Activated CD8-positive, alpha-beta T cell treated with anti-CD3 and anti-CD28 coated beads for 36 hours (primary cell): ENCODE data around the gene EXPH5. TPM values are rescaled to one million over a fixed set of nuclear protein-coding genes. Genes with fewer than 3 reads are reported as not detected.
A peak's percentile ranks its signal among the peaks of the same experiment; 100 is the strongest.

Experiments used
- ATAC-seq: fragments of 200-7000 bp; cut with Tn5 transposase; one replicate; pipeline ENCODE4 v1.10.0; 2021; ENCODE audit warnings: mild to moderate bottlenecking, moderate library complexity
- CTCF ChIA-PET: fragments of 350-600 bp; sonication (Branson Sonifier 250); formaldehyde crosslinking; loops from one replicate; lab custom pipeline; 2021; ENCODE audit warnings: antibody characterized with exemption; lab: Charles Lee
- POLR2A ChIA-PET: fragments of 350-600 bp; sonication (Branson Sonifier 250); formaldehyde crosslinking; loops from one replicate; lab custom pipeline; 2021; ENCODE audit warnings: antibody characterized with exemption; lab: Charles Lee
- DNase-seq: peaks from one replicate; pipeline ENCODE4 v3.0.0-alpha.2; 2020
- H3K27ac Mint-ChIP-seq: one replicate; pipeline ENCODE4 v1.8.0; 2021; ENCODE audit warnings: mild to moderate bottlenecking, mixed read lengths
- H3K27me3 Mint-ChIP-seq: one replicate; pipeline ENCODE4 v1.8.0; 2021; ENCODE audit warnings: mixed read lengths
- H3K36me3 Mint-ChIP-seq: one replicate; pipeline ENCODE4 v1.8.0; 2021; ENCODE audit warnings: low read depth, mixed read lengths
- H3K4me1 Mint-ChIP-seq: one replicate; pipeline ENCODE4 v1.8.0; 2021; ENCODE audit warnings: low read depth, mixed read lengths
- H3K4me3 Mint-ChIP-seq: one replicate; pipeline ENCODE4 v1.8.0; 2021; ENCODE audit warnings: mild to moderate bottlenecking, moderate library complexity, mixed read lengths
- H3K9me3 Mint-ChIP-seq: one replicate; pipeline ENCODE4 v1.8.0; 2021; ENCODE audit warnings: mixed read lengths
- intact Hi-C: fragments of 100-400 bp; cut with micrococcal nuclease; formaldehyde crosslinking; loops from one replicate; pipeline ENCODE4 v1.10.0; 2022
- total RNA-seq, 2 experiments: library from RNA; stranded (reverse); gene quantifications; one replicate each; pipeline ENCODE4 v1.2.3, GENCODE V29; 2021
- TF ChIP-seq, protein P1 (sequence below): fragments of 200-600 bp; IDR thresholded peaks from one replicate; pipeline ENCODE4 v1.8.0; 2022; ENCODE audit warnings: antibody characterized with exemption, mild to moderate bottlenecking

Gene EXPH5
- total RNA-seq, 2 experiments from 2014 or later: 2.9 to 4.1 TPM

DNA sequence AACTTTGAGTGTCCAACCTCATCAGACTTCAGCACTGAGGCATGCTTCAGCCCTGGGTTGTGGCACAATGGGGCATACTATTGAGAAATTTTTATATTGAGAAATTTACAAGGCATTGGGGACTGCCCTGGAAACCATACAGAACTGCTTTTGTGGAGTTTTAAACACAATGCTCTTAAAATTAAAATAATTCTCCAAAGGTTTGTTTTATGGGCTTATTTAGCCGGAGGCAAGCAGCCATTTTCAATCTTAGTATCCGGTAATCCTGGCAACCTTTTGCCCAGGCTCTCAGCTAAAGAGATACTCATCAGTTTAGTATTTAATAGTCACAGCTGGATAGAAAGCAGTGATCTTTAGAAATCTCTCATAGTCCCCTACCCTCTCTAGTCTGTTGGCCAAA lies 3.1 kb upstream of the EXPH5 start:
- no peak for DNase-seq
- Mint-ChIP-seq H3K27ac (no peak overlapping the region), H3K9me3 (no peaks in the 10 kb centered on the region), H3K4me3 (no peak overlapping the region), H3K36me3 (no peaks in the 10 kb centered on the region), H3K27me3 (peaks cover 18% of the 10 kb centered on the region), H3K4me1 (peaks cover 17% of the 10 kb centered on the region)
- CTCF ChIA-PET: interaction anchor here (1.5 kb wide), 2 partner anchors 24 to 52 kb away, joined by 3 to 5 read pairs; no protein-coding TSS in a partner anchor
- intact Hi-C loops: no loop called here
- POLR2A ChIA-PET: interaction anchor here (0.6 kb wide), 1 partner anchor 98 kb away, joined by 4 read pairs; no protein-coding TSS in a partner anchor
- no peak for ATAC-seq
- TF ChIP-seq, protein P1, sequence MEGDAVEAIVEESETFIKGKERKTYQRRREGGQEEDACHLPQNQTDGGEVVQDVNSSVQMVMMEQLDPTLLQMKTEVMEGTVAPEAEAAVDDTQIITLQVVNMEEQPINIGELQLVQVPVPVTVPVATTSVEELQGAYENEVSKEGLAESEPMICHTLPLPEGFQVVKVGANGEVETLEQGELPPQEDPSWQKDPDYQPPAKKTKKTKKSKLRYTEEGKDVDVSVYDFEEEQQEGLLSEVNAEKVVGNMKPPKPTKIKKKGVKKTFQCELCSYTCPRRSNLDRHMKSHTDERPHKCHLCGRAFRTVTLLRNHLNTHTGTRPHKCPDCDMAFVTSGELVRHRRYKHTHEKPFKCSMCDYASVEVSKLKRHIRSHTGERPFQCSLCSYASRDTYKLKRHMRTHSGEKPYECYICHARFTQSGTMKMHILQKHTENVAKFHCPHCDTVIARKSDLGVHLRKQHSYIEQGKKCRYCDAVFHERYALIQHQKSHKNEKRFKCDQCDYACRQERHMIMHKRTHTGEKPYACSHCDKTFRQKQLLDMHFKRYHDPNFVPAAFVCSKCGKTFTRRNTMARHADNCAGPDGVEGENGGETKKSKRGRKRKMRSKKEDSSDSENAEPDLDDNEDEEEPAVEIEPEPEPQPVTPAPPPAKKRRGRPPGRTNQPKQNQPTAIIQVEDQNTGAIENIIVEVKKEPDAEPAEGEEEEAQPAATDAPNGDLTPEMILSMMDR: no peak

DNA sequence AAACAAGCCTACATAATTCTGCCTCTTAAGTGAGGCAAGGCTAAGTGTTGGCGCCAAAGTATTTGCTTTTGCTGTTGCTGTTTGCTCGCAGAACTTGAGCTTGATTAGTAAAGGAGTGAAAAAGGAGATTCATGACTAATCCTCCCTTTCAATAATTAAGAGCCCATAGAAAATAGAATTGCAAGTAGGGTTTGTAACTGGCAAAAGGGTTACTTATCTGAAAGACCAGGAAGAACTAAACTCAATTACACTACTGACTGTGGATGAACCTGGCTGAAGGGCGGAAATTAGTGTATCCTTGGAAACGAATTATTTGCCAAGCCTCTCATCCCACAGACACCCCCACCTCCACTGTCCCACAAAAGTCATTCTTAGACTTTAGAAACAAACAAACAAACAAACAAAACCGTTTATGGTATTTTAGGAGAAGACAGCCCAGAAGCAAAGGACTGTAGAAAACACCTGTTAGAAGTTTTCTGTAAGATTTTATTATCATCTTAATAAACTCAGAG lies 411 bp upstream of the EXPH5 start:
- intact Hi-C loops: loop anchor here (2.0 kb wide), 1 partner anchor 127 kb away; the partner anchor contains the start of gene C11orf65
- Mint-ChIP-seq H3K27me3 (peaks cover 20% of the 10 kb centered on the region), H3K27ac (no peak overlapping the region), H3K4me3 (peak overlapping the region; percentile 90), H3K4me1 (peaks cover 17% of the 10 kb centered on the region), H3K9me3 (no peaks in the 10 kb centered on the region), H3K36me3 (no peaks in the 10 kb centered on the region)
- POLR2A ChIA-PET: interaction anchor here (1.3 to 1.6 kb wide), 2 partner anchors 18 to 24 kb away, joined by 3 read pairs; no protein-coding TSS in a partner anchor
- DNase-seq (no peak), ATAC-seq (no peak)
- CTCF ChIA-PET: no interaction called here
- TF ChIP-seq, protein P1: no peak

DNA sequence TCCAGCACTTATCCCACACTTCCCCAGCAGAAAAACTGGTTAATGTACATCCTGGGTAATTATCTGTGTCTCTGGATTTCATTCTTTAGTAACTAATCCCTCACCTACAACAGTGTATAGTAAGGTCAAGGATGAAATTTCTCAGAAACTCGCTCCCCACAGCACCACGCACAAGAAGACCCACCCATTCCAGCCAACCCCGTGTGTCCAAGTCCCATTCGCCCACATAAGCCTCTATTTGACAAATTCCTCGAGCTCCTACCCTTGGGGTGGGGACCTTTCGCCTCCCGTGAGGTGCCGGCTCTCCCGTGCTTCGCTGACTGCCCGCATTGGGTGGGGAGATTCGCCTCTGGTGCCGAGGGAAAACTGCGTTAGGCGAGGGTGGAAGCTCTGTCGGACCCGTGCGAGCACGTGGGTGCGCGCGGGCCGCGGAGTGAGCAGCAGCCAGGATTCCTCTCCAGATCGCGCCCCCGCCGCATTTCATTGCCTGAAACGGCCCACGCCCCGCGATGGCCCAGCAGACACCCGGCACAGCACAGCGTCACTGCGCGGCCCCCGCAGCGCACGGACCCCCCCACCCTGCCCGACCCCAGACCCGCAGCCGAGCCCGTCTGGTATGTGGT lies 866 bp downstream of the EXPH5 start:
- ChIA-PET POLR2A (interaction anchor here (0.7 to 1.4 kb wide), 6 partner anchors 10 to 370 kb away, joined by 3 to 4 read pairs (median 3); partner anchors contain the start of genes ATM, DDX10, NPAT and POGLUT3), CTCF (interaction anchor here (1.0 kb wide), 1 partner anchor 56 kb away, joined by 3 read pairs; no protein-coding TSS in a partner anchor)
- DNase-seq (peak; percentile 61), ATAC-seq (peak; percentile 8)
- Mint-ChIP-seq H3K4me3 (peak overlapping the region; percentile 90), H3K36me3 (no peaks in the 10 kb centered on the region), H3K27ac (peak overlapping the region; percentile 67), H3K4me1 (peaks cover 17% of the 10 kb centered on the region), H3K9me3 (no peaks in the 10 kb centered on the region), H3K27me3 (peaks cover 18% of the 10 kb centered on the region)
- TF ChIP-seq, protein P1: no peak
- intact Hi-C loops: loop anchor here (2.0 kb wide), 1 partner anchor 126 kb away; the partner anchor contains the start of gene C11orf65

DNA sequence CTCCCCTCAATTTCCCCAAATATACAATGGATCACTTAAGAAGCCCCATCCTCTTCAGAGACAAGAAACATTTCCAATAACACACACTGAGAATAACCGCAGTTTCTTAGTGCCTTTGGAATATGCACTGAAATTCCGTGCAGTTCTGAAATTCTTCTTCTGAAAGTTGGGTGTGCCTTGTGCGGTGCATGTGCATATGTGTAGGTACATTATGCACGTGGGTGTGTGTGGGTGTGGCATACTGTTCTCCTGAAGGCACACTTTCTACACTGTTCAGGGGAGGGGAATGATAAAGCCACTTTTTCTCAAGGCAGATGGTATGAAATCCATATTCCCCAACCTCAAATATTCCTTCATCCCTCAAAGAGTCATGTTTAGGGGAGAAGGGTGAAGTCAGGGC lies 1.7 kb downstream of the EXPH5 start:
- no peaks in the 10 kb centered on the region for H3K36me3 Mint-ChIP-seq
- no peak for ATAC-seq
- intact Hi-C loops: loop anchor here (2.0 kb wide), 1 partner anchor 125 kb away; the partner anchor contains the start of gene C11orf65
- no peak for DNase-seq
- TF ChIP-seq, protein P1: no peak
- peaks cover 17% of the 10 kb centered on the region for H3K27me3 Mint-ChIP-seq
- POLR2A ChIA-PET: no interaction called here
- no peak overlapping the region for H3K27ac Mint-ChIP-seq
- H3K4me3 Mint-ChIP-seq: peak overlapping the region; percentile 90
- CTCF ChIA-PET: no interaction called here
- no peaks in the 10 kb centered on the region for H3K9me3 Mint-ChIP-seq
- peaks cover 17% of the 10 kb centered on the region for H3K4me1 Mint-ChIP-seq

- Mint-ChIP-seq H3K4me3 (no peak overlapping the region), H3K4me1 (peaks cover 16% of the 10 kb centered on the region), H3K36me3 (no peaks in the 10 kb centered on the region), H3K27me3 (peaks cover 3% of the 10 kb centered on the region), H3K9me3 (no peaks in the 10 kb centered on the region), H3K27ac (no peak overlapping the region)
- ChIA-PET POLR2A (interaction anchor here (0.6 kb wide), 1 partner anchor 253 kb away, joined by 3 read pairs; no protein-coding TSS in a partner anchor), CTCF (interaction anchor here (1.0 to 1.4 kb wide), 2 partner anchors 58 to 471 kb away, joined by 3 to 8 read pairs; no protein-coding TSS in a partner anchor)
- DNase-seq: no peak
- ATAC-seq: no peak
- TF ChIP-seq, protein P1: no peak
- intact Hi-C loops: no loop called here
Measured at GRCh38 chr11:108589136-108589535, 4.4 kb downstream of the EXPH5 start.
